Neutrophil (primary cell): ENCODE results near the gene CCDC88C.

Experiments used
- H3K27ac ChIP-seq: fragments of 200-600 bp; sonication (generic); 2 replicates; pipeline ENCODE4 v1.5.1; 2016; ENCODE audit warnings: mild to moderate bottlenecking, moderate library complexity
- H3K27me3 ChIP-seq: fragments of 200-600 bp; sonication (generic); 2 replicates; pipeline ENCODE4 v1.6.0; 2016; ENCODE audit warnings: mild to moderate bottlenecking
- H3K36me3 ChIP-seq: fragments of 200-600 bp; sonication (generic); 2 replicates; pipeline ENCODE4 v1.5.1; 2017
- H3K4me1 ChIP-seq, 2 experiments: fragments of 200-600 bp in 1 of 2; sonication (generic) in 1 of 2; 1 replicate in 1 of 2; 2 replicates in 1 of 2; pipeline versions ENCODE4 v1.5.1 to v1.6.1; 2013 to 2016; ENCODE audit warnings: low read depth in 1 of 2, low read length in 1 of 2, mild to moderate bottlenecking in 1 of 2, moderate library complexity in 1 of 2; ENCODE audit not compliant: control insufficient read depth in 1 of 2, insufficient read depth in 1 of 2
- H3K4me3 ChIP-seq, 2 experiments: fragments of 200-600 bp in 1 of 2; sonication (generic) in 1 of 2; 1 replicate in 1 of 2; 2 replicates in 1 of 2; pipeline ENCODE4 v1.5.1; 2013 to 2016; ENCODE audit warnings: low read depth in 1 of 2, low read length in 1 of 2, mild to moderate bottlenecking in 1 of 2, moderate library complexity in 1 of 2
- H3K9me3 ChIP-seq: fragments of 200-600 bp; sonication (generic); 2 replicates; pipeline ENCODE4 v1.5.1; 2016
- CTCF ChIP-seq: fragments of 200-600 bp; sonication (generic); IDR thresholded peaks from 2 replicates; pipeline ENCODE4 v1.5.1; 2016; ENCODE audit warnings: antibody characterized with exemption

The CCDC88C gene

GRCh38 chr14:91379579-91379932 lies 38.1 kb downstream of the CCDC88C start:
- TF ChIP-seq CTCF: no peak
- no peak overlapping the region for H3K4me3 ChIP-seq
- no peaks in the 10 kb centered on the region for H3K9me3 ChIP-seq
- peaks cover 62 to 73% of the 10 kb centered on the region in 2 experiments for H3K4me1 ChIP-seq
- no peaks in the 10 kb centered on the region for H3K36me3 ChIP-seq
- no peaks in the 10 kb centered on the region for H3K27me3 ChIP-seq
- H3K27ac ChIP-seq: peak overlapping the region; percentile 84

- no peaks in the 10 kb centered on the region for H3K27me3 ChIP-seq
- peaks cover 67 to 79% of the 10 kb centered on the region in 2 experiments for H3K4me1 ChIP-seq
- H3K27ac ChIP-seq: peak overlapping the region; percentile 84
- H3K9me3 ChIP-seq: no peaks in the 10 kb centered on the region
- no peak for TF ChIP-seq CTCF
- peak overlapping the region in 1 of 2 experiments; percentile 1 for H3K4me3 ChIP-seq
- H3K36me3 ChIP-seq: no peaks in the 10 kb centered on the region
Observed at GRCh38 chr14:91378930-91379578, 38.6 kb downstream of the CCDC88C start.

GRCh38 chr14:91377700-91378652 lies 39.6 kb downstream of the CCDC88C start:
- no peaks in the 10 kb centered on the region for H3K36me3 ChIP-seq
- peak overlapping the region; percentile 84 for H3K27ac ChIP-seq
- no peaks in the 10 kb centered on the region for H3K27me3 ChIP-seq
- H3K9me3 ChIP-seq: no peaks in the 10 kb centered on the region
- no peak for TF ChIP-seq CTCF
- H3K4me3 ChIP-seq: peak overlapping the region in 1 of 2 experiments; percentile 14
- H3K4me1 ChIP-seq: peaks cover 78 to 89% of the 10 kb centered on the region in 2 experiments

GRCh38 chr14:91376547-91377477 lies 40.8 kb downstream of the CCDC88C start:
- Histone ChIP-seq H3K9me3 (no peaks in the 10 kb centered on the region), H3K4me1 (peaks cover 75 to 89% of the 10 kb centered on the region in 2 experiments), H3K27me3 (no peaks in the 10 kb centered on the region), H3K36me3 (no peaks in the 10 kb centered on the region), H3K4me3 (peak overlapping the region in 1 of 2 experiments; percentile 14), H3K27ac (peak overlapping the region; percentile 84)
- TF ChIP-seq CTCF: no peak
